ENCODE results near the gene SPINT2. TPM values are rescaled to one million over a fixed set of nuclear protein-coding genes. Genes with fewer than 3 reads are reported as not detected.

The SPINT2 gene
- total RNA-seq, 1 experiment from 2014 or later = 1,006 TPM

DNA sequence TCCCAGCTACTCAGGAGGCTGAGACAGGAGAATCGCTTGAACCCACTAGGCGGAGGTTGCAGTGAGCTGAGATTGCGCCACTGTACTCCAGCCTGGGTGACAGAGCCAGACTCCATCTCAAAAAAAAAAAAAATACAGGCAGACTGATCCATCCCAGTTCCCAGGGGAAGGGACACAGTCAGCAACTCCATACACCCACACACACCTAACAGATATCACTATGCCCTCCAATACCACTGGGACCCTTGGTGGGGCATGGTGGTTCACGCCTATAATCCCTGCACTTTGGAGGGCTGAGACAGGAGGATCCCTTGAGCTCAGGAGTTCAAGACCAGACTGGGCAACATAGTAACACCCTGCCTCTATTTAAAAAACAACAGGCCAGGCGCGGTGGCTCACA, 43.0 kb upstream of the SPINT2 start:
- peaks cover 3% of the 10 kb centered on the region; the same call in 1 of the 2 replicates for H3K4me1 ChIP-seq (ENCODE audit: control insufficient read depth, insufficient read depth, low read length)
- H3K4me3 ChIP-seq (ENCODE audit: low read depth in 2 of 2, low read length in 2 of 2) = no peak overlapping the region
- in situ Hi-C loops (cut with HindIII; ENCODE audit: low pct_unique_long_range_greater_than_20kb, low sequenced_read_pairs) = no loop called here
- ATAC-seq = no peak
- TF ChIP-seq CTCF (IDR thresholded peaks at IDR 0.05) (no peak), SIN3A (IDR thresholded peaks at IDR 0.05; ENCODE audit: borderline replicate concordance, insufficient read depth, low read depth, low read length) (no peak), POLR2AphosphoS5 (IDR thresholded peaks at IDR 0.05; ENCODE audit: low read depth, low read length) (no peak), TCF7L2 (IDR thresholded peaks at IDR 0.05; ENCODE audit: low read depth, low read length) (no peak)
- TF ChIP-seq, protein P1, sequence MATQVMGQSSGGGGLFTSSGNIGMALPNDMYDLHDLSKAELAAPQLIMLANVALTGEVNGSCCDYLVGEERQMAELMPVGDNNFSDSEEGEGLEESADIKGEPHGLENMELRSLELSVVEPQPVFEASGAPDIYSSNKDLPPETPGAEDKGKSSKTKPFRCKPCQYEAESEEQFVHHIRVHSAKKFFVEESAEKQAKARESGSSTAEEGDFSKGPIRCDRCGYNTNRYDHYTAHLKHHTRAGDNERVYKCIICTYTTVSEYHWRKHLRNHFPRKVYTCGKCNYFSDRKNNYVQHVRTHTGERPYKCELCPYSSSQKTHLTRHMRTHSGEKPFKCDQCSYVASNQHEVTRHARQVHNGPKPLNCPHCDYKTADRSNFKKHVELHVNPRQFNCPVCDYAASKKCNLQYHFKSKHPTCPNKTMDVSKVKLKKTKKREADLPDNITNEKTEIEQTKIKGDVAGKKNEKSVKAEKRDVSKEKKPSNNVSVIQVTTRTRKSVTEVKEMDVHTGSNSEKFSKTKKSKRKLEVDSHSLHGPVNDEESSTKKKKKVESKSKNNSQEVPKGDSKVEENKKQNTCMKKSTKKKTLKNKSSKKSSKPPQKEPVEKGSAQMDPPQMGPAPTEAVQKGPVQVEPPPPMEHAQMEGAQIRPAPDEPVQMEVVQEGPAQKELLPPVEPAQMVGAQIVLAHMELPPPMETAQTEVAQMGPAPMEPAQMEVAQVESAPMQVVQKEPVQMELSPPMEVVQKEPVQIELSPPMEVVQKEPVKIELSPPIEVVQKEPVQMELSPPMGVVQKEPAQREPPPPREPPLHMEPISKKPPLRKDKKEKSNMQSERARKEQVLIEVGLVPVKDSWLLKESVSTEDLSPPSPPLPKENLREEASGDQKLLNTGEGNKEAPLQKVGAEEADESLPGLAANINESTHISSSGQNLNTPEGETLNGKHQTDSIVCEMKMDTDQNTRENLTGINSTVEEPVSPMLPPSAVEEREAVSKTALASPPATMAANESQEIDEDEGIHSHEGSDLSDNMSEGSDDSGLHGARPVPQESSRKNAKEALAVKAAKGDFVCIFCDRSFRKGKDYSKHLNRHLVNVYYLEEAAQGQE (IDR thresholded peaks at IDR 0.05; ENCODE audit: insufficient read depth in 1 of 2, low read depth in 2 of 2, low read length in 1 of 2) = no peak
- ChIA-PET POLR2A (no interaction called here), CTCF (no interaction called here)
- no peaks in the 10 kb centered on the region for H3K36me3 ChIP-seq (ENCODE audit: control insufficient read depth, insufficient read depth, low read length)
- H3K27me3 ChIP-seq (ENCODE audit: control insufficient read depth, insufficient read depth, low read length) = no peaks in the 10 kb centered on the region
- intact Hi-C loops (cut with micrococcal nuclease; ENCODE audit: unreplicated experiment) = loop anchor here (10.0 kb wide), 1 partner anchor 317 kb away; the partner anchor contains the start of genes SIPA1L3 and WDR87
- H3K27ac ChIP-seq (ENCODE audit: low read length) = no peak overlapping the region
- H3K9me3 ChIP-seq (ENCODE audit: control insufficient read depth, insufficient read depth, low read depth, low read length) = no peaks in the 10 kb centered on the region
- BruUV-seq (replicated peaks) = no TSS peak
- no peak for DNase-seq (ENCODE audit: low read depth, low spot score)

DNA sequence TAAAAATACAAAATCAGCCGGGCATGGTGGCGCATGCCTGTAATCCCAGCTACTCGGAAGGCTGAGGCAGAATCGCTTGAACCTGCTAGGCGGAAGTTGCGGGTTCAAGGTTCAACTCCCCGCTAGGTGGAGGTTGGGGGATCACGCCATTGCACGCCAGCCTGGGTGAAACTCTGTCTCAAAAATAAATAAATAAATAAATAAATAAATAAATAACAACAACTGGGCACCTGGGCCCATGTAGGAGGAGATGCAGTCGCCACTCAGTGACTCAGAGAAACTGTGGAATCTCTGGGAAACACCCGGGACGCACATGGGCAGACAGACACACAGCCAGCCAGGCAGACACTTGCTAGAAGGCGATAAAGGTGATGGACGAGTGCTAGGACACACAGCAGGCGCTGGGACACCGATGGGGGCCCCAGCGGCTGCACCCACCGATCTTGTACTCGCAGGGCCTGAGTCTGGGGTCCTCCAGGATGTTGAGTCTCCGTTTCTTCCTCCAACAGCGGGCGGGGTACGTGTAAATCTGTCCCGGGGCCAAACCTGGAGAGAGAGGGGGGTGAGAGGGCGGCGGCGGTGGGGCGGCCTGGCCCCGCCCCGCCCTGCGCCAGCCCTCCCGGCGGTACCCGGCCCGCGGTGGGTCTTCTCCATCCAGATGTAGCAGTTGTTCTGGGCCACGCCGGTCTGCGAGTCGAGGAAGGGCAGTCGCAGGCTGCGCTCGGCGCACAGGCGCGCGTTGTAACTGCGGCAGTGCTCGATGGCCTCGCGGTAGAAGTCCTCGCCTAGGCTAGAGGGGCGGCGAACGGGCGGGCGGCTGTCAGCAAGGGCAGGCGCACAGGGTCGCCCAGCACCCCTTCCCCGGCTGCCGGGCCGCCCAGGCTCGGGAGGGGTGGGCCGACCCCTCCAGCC, 42.2 kb upstream of the SPINT2 start:
- no peaks in the 10 kb centered on the region for H3K27me3 ChIP-seq (ENCODE audit: control insufficient read depth, insufficient read depth, low read length)
- DNase-seq (ENCODE audit: low read depth, low spot score) (no peak), ATAC-seq (no peak)
- H3K4me3 ChIP-seq (ENCODE audit: low read depth in 2 of 2, low read length in 2 of 2) = peak overlapping the region in 1 of 2 experiments; percentile 2; a peak in 1 of 4 replicates
- no peak overlapping the region for H3K27ac ChIP-seq (ENCODE audit: low read length)
- BruUV-seq (replicated peaks) = no TSS peak
- no peaks in the 10 kb centered on the region for H3K36me3 ChIP-seq (ENCODE audit: control insufficient read depth, insufficient read depth, low read length)
- intact Hi-C loops (cut with micrococcal nuclease; ENCODE audit: unreplicated experiment) = loop anchor here (10.0 kb wide), 1 partner anchor 317 kb away; the partner anchor contains the start of genes SIPA1L3 and WDR87
- in situ Hi-C loops (cut with HindIII; ENCODE audit: low pct_unique_long_range_greater_than_20kb, low sequenced_read_pairs) = no loop called here
- no peak for TF ChIP-seq POLR2AphosphoS5 (IDR thresholded peaks at IDR 0.05; ENCODE audit: low read depth, low read length)
- no peak for TF ChIP-seq CTCF (IDR thresholded peaks at IDR 0.05)
- TF ChIP-seq, protein P1 (IDR thresholded peaks at IDR 0.05; ENCODE audit: insufficient read depth in 1 of 2, low read depth in 2 of 2, low read length in 1 of 2) = no peak
- TF ChIP-seq TCF7L2 (IDR thresholded peaks at IDR 0.05; ENCODE audit: low read depth, low read length) = no peak
- TF ChIP-seq SIN3A (IDR thresholded peaks at IDR 0.05; ENCODE audit: borderline replicate concordance, insufficient read depth, low read depth, low read length) = no peak
- peaks cover 5% of the 10 kb centered on the region for H3K4me1 ChIP-seq (ENCODE audit: control insufficient read depth, insufficient read depth, low read length)
- no peaks in the 10 kb centered on the region for H3K9me3 ChIP-seq (ENCODE audit: control insufficient read depth, insufficient read depth, low read depth, low read length)
- ChIA-PET POLR2A (no interaction called here), CTCF (no interaction called here)

All from Panc1 (cell line).